GM13976 (cell line): ENCODE data around the gene CSMD2.
"Not testable (repeated sequence)": the region's sequence is repeated elsewhere in the genome, so short reads cannot be mapped to it uniquely, and the experiment has no call there.

Experiments used
- DNase-seq: peaks from one replicate; pipeline ENCODE4 v3.0.0; 2012; ENCODE audit warnings: low spot score
- in situ Hi-C: fragments of 300-500 bp; cut with MboI; formaldehyde crosslinking; loops from one replicate; pipeline ENCODE4 v1.12.0; 2022; ENCODE audit warnings: low sequenced_read_pairs, mixed read lengths, inconsistent platforms; ENCODE audit not compliant: unreplicated experiment
- TF ChIP-seq, protein P1 (sequence below): IDR thresholded peaks from 2 replicates; pipeline ENCODE4 v1.5.1; 2012; ENCODE audit warnings: borderline replicate concordance, mild to moderate bottlenecking; ENCODE audit not compliant: insufficient read depth; ENCODE audit errors: extremely low read depth, missing control alignments, control extremely low read depth

CSMD2 gene

DNA sequence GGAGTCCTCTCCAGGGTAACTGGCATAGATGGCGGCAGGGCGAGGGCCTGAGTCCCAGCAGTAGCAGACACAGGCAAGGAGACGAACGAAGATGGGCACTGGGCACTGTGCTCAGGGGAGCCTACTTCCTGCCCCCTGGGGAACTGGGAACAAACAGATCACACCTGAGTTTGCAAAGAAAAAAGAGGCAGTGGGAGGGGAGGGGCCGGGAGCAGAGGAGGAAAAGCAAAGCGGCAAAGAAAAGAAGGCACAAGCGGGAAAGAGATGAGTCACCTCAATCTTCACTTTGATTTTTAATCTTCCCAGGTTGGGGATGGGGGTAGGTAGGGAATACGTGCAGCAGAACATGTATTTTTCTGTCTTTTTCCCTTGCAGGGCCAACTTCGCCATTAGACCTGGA lies 648.6 kb downstream of the CSMD2 start:
- in situ Hi-C loops = no loop called here
- DNase-seq = no peak
- TF ChIP-seq, protein P1, sequence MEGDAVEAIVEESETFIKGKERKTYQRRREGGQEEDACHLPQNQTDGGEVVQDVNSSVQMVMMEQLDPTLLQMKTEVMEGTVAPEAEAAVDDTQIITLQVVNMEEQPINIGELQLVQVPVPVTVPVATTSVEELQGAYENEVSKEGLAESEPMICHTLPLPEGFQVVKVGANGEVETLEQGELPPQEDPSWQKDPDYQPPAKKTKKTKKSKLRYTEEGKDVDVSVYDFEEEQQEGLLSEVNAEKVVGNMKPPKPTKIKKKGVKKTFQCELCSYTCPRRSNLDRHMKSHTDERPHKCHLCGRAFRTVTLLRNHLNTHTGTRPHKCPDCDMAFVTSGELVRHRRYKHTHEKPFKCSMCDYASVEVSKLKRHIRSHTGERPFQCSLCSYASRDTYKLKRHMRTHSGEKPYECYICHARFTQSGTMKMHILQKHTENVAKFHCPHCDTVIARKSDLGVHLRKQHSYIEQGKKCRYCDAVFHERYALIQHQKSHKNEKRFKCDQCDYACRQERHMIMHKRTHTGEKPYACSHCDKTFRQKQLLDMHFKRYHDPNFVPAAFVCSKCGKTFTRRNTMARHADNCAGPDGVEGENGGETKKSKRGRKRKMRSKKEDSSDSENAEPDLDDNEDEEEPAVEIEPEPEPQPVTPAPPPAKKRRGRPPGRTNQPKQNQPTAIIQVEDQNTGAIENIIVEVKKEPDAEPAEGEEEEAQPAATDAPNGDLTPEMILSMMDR = no peak

DNA sequence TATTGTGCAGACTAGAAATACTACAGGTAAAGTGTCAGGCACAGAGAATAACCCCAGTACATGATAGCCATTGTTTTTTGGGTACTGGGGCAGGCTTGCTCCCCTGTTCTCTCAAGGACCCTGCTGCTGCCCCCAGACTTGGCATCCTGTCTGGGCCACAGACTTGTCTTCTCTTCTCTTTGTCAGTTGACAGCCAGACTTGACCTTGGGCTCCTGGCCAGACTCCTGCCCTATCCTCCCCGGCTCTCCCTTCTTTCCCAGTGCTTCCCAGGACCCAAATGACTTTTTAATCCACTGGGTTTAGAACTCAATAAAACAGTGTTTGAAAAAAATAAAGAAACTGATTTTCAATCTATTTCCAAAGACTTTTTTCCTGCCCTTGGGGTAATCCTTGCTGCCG lies 649.4 kb downstream of the CSMD2 start:
- in situ Hi-C loops = no loop called here
- no peak for DNase-seq
- TF ChIP-seq, protein P1 = no peak

DNA sequence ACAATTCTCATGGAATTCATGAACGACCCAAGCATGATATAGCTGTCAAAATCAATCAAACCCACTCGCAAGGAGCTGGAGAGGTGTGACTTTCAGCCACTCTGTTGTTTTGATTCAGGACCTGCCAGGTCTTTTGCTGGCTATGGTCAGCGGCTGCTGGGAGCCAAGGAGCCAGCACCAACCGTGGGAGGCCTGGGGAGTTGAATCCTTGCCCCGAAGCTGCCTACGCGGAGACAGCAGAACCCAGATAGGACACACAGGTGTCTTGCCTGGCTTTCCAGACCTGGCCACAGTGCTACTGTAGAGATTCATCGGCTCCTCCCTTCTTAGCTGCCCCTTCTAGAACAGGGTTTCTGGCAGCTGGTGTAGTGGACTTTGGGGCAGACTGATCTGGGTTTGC lies 649.9 kb downstream of the CSMD2 start:
- in situ Hi-C loops = no loop called here
- TF ChIP-seq, protein P1 = no peak
- no peak for DNase-seq

DNA sequence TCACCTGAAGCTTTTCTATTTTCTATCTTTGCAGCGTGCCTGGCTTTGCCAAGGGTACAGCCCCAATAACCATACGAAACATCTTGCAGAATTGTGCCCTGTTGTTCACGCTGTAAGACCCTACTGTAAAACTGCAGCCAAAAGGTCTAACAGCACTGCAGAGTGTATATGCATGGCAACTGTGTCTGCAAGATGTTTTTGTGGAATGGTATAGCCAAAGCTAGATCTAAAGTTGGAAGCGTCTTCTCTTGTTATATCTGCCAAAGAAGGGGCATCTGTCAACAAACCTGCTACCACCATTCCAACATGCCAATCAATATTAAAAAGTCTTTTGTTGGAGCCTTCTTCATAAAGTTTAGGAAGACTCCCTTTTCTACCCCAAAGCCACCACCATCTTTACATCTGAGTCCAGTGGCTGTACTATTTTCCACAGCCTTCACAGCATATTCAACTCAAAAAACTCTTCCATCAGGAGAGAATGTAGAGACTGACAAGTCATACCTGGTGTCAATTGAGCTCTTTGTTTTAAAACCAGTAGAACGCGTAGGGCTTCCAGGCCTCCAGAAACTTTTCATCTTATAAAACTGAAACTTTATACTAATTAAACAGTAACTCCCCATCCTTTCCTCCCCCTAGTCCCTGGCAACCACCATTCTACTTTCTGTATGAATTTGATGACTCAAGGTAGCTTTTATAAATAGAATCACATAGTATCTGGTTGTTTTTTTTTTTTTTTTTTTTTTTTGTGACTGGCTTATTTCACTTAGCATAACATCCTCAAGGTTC lies 652.6 kb downstream of the CSMD2 start:
- in situ Hi-C loops = no loop called here

DNA sequence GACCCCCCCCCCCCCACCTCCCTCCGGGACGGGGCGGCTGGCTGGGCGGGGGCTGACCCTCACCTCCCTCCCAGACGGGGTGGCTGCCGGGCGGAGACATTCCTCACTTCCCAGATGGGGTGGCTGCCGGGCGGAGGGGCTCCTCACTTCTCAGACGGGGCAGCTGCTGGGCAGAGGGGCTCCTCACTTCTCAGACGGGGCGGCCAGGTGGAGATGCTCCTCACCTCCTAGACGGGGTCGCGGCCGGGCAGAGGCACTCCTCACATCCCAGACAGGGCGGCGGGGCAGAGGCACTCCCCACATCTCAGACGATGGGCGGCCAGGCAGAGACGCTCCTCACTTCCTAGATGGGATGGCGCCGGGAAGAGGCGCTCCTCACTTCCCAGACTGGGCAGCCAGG lies 655.8 kb downstream of the CSMD2 start:
- in situ Hi-C loops, DNase-seq: not testable (repeated sequence)

More for the DNA sequence above, 652.6 kb downstream of the CSMD2 start:
- TF ChIP-seq, protein P1 = no peak
- no peak for DNase-seq

DNA sequence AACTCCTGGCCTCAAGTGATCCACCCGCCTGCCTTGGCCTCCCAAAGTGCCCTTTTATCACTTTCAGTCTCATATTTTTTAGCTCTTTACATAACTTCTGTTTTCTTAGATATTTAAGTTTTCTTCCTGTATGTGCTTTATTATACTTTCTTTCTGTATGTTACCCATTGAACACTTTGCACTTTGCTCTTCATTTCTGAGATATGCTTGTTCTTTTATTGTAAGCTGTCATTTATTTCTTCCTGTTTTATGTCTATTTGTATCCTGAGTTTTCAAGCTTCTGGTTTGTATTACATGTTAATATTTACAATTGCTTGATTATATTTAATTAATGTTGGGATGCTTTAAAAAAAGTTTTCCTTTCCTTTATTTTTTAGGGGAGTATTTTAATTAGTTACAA lies 656.9 kb downstream of the CSMD2 start:
- TF ChIP-seq, protein P1 = no peak
- no peak for DNase-seq
- in situ Hi-C loops = no loop called here

DNA sequence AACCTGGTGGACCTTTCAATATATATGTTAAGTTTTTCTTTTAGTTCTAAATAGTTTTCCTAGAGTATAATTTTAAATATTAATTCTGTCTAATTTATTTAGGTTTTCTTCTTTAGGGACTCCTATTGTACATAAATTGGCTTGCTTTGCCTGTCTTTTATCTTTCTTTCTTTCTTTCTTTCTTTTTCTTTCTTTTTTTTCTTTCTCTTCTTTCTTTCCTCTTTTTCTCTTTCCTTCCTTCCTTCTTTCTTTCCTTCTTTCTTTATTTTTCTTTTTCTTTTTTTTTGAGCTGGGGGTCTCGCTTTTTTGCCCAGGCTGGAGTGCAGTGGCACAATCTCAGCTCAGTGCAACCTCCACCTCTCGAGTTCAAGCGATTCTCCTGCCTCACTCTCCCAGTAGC lies 657.4 kb downstream of the CSMD2 start:
- in situ Hi-C loops = no loop called here
- no peak for DNase-seq
- TF ChIP-seq, protein P1 = no peak
